Measurements from ENCODE around the gene CROT. TPM values are rescaled to one million over a fixed set of nuclear protein-coding genes. Genes with fewer than 3 reads are reported as not detected.

Gene CROT
- total and polyA plus RNA-seq, 9 donors: 8.0 to 21.8 (median 16.1) TPM

- WGBS, 3 donors: 93 to 98% (median 93%) methylated on average over 2 of the region's 2 CpGs
- no peaks in the 10 kb centered on the region for H3K27me3 ChIP-seq
- TF ChIP-seq, protein P1, sequence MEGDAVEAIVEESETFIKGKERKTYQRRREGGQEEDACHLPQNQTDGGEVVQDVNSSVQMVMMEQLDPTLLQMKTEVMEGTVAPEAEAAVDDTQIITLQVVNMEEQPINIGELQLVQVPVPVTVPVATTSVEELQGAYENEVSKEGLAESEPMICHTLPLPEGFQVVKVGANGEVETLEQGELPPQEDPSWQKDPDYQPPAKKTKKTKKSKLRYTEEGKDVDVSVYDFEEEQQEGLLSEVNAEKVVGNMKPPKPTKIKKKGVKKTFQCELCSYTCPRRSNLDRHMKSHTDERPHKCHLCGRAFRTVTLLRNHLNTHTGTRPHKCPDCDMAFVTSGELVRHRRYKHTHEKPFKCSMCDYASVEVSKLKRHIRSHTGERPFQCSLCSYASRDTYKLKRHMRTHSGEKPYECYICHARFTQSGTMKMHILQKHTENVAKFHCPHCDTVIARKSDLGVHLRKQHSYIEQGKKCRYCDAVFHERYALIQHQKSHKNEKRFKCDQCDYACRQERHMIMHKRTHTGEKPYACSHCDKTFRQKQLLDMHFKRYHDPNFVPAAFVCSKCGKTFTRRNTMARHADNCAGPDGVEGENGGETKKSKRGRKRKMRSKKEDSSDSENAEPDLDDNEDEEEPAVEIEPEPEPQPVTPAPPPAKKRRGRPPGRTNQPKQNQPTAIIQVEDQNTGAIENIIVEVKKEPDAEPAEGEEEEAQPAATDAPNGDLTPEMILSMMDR (IDR thresholded peaks at IDR 0.05): no peak
- no peak for TF ChIP-seq EP300 (IDR thresholded peaks at IDR 0.05)
- no peak for TF ChIP-seq POLR2A (IDR thresholded peaks at IDR 0.05)
- no peaks in the 10 kb centered on the region for H3K9me3 ChIP-seq
- no peaks in the 10 kb centered on the region for H3K4me1 ChIP-seq (ENCODE audit: insufficient read depth)
- H3K27ac ChIP-seq: no peak overlapping the region
- H3K36me3 ChIP-seq: no peaks in the 10 kb centered on the region
- H3K4me3 ChIP-seq: no peak overlapping the region
- DNase-seq: no peak
- intact Hi-C loops (cut with DNase I): no loop called here
Observed at GRCh38 chr7:87337331-87337730, 8.1 kb upstream of the CROT start.

- no peak for DNase-seq
- H3K4me3 ChIP-seq: no peak overlapping the region
- TF ChIP-seq EP300 (IDR thresholded peaks at IDR 0.05): no peak
- TF ChIP-seq POLR2A (IDR thresholded peaks at IDR 0.05): no peak
- TF ChIP-seq, protein P1 (IDR thresholded peaks at IDR 0.05): no peak
- 47 to 54% (median 49%) methylated on average over 2 of the region's 2 CpGs for WGBS, 3 donors
- H3K27ac ChIP-seq: no peak overlapping the region
- no peaks in the 10 kb centered on the region for H3K27me3 ChIP-seq
- no peaks in the 10 kb centered on the region for H3K36me3 ChIP-seq
- intact Hi-C loops (cut with DNase I): no loop called here
- no peaks in the 10 kb centered on the region for H3K4me1 ChIP-seq (ENCODE audit: insufficient read depth)
- H3K9me3 ChIP-seq: no peaks in the 10 kb centered on the region
Observed at GRCh38 chr7:87339373-87339897, 6.0 kb upstream of the CROT start.

GRCh38 chr7:87341441-87341840, 4.0 kb upstream of the CROT start:
- Histone ChIP-seq H3K4me1 (ENCODE audit: insufficient read depth) (no peaks in the 10 kb centered on the region), H3K4me3 (no peak overlapping the region), H3K27ac (no peak overlapping the region), H3K9me3 (no peaks in the 10 kb centered on the region), H3K27me3 (no peaks in the 10 kb centered on the region), H3K36me3 (no peaks in the 10 kb centered on the region)
- no peak for DNase-seq
- 93 to 98% (median 97%) methylated on average over 2 of the region's 2 CpGs for WGBS, 3 donors
- TF ChIP-seq POLR2A (IDR thresholded peaks at IDR 0.05) (no peak), EP300 (IDR thresholded peaks at IDR 0.05) (no peak)
- TF ChIP-seq, protein P1 (IDR thresholded peaks at IDR 0.05): no peak
- intact Hi-C loops (cut with DNase I): no loop called here

DNA sequence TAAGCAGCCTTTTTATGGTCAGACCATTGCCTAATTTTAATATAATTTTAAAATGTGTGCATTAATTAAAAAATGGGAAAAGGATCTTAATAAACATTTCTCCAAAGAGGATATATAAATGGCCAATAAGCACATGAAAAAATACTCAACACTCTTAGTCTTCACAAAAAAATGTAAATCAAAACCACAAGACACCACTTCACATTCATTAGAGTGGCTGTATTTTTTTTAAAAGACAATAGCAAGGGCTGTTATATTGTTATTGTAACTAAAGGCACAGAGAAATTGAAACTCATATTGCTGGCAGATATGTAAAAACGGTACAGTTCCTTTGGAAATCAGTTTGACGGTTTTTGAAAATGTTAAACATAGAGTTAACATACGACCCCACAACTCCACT, 3.2 kb upstream of the CROT start:
- DNase-seq: no peak
- Histone ChIP-seq H3K9me3 (no peaks in the 10 kb centered on the region), H3K36me3 (no peaks in the 10 kb centered on the region), H3K4me3 (no peak overlapping the region), H3K27me3 (no peaks in the 10 kb centered on the region), H3K4me1 (ENCODE audit: insufficient read depth) (no peaks in the 10 kb centered on the region), H3K27ac (no peak overlapping the region)
- TF ChIP-seq POLR2A (IDR thresholded peaks at IDR 0.05) (no peak), EP300 (IDR thresholded peaks at IDR 0.05) (no peak)
- TF ChIP-seq, protein P1 (IDR thresholded peaks at IDR 0.05): no peak
- intact Hi-C loops (cut with DNase I): no loop called here
- 59 to 72% (median 69%) methylated on average over 3 of the region's 3 CpGs for WGBS, 3 donors

Measured in ovary (tissue), 9 donors.